Colon (tissue), 2 donors: ENCODE data around the gene ADAMTS16.

Experiments
- FAIRE-seq: peaks from 2 replicates; lab custom pipeline; 2012; peaks lifted over from hg19 to GRCh38; lab: Jason Lieb, UNC
- donor health status: control.
- donor health status: control.

Gene ADAMTS16

DNA sequence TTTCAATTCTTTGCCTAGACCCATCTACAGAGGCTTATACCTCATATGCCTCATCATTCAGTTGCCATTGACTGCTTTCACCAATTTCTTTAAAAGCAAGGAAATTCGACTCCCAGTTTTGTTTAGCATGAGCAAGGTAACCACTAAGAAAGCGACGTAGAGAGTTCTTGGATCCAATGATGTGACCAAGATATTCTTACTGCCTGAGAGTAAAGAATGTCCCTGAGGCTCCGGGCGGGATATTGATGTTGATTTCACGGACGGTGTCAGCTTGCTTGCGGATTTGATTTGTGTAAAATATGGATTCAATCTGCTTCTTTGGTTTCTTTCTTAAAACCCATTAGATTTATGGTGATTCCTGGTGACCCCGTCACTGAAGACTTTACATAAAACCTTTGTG is 147.3 kb downstream of the ADAMTS16 start:
- no peak for FAIRE-seq

DNA sequence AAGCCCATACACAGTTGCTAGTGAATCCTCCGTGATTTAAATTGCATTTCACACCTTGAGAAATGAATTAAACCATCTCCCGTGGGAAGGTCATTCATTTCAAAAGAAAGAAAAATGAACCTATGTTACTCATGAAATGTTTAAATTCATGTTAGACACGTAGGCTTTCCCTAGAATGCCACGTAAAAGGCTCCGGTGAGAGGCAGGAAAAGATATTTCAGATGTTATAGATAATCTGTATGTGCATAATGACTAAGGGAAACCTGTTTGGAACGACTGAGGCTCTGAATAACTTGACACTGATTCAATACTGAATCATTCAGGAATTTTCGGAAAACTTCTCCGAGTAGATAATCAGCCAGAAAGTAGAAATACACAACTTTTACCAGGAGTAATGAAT is 148.1 kb downstream of the ADAMTS16 start:
- FAIRE-seq: no peak

DNA sequence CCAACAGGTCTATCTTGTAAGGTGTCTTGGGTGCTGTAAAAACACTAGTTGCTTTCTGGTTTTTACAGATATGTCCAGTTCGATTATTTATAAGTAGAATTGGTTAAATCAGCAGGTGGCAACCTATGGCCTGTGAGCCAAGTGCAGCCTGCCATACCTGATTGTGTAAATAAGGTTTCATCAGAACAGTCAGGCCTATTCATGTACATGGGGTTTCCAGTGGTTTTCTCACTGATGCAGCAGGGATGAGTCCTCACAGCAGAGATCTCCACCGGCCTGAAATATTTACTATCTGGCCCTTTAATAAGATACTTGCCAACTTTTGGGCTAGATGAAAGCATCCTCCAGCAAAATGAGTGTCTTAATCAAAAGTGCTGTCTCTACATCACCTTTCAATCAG is 149.4 kb downstream of the ADAMTS16 start:
- FAIRE-seq: no peak

DNA sequence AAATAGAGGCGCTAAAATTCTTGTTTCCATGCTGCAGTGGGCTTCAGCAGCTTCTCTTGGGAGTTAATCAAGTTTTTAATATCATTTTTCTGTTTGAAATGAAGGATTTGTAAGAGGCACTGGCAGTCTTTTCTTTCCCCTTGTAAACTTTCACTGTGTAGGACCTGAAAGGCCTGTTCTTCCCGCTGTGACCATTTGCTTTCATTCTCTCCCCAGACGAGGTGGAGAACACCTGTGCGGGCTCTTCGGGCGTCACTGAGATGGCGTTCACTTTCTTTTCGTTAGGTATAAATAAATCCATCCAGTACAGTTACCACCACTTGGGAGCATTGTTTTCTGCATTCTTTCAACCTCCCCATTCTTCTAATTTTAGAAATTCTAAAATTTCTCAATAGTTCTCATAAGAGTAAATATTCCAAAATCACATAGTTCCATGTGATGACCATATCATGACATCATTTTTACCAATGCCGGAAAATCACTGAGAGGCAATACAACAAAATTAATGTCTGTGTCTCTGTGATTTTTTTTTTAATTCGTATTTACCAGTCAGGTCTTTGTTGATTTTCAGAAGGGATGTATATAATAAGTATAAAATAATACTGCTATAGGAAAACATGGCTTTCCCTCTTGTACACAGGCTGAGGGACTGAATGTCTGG is 150.7 kb downstream of the ADAMTS16 start:
- FAIRE-seq: no peak

DNA sequence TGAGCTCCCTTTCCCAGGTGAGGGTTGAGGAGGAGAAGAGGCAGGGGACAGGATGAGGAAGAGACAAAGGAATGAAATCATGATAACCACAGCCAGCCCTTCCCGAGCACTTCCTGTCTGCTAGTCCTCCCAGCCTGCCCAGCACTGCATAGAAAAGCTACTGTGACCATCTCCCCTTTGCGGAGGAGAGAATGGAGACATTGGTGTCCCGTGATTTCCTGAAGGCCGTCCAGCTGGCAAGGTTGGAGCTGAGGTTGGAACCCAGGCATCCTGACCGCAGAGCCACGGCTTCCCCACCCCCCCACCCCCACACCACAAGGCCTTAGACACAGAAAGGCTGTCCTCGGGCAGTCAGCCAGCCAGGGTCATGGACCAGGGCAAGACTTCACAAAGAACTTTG is 151.2 kb downstream of the ADAMTS16 start:
- FAIRE-seq: no peak

DNA sequence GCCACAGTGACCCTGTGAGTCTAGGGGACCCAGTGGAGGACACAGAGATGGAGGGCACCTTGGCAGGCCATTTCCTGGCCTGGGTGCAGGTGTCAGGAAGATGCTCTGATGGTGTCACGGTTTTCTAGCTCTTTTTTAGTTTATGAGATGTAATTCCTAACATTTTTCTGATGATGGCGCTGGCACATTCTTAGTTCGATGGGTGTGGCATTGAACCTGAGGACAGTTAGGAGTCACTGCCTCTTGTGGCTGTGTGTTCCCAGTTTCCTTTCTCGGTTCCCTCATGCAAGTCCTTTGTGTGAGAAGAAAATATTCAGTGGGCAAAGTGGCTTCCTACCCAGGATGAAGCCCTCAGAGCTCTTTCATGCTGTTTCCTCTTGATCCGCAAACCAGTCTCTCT is 152.9 kb downstream of the ADAMTS16 start:
- FAIRE-seq: no peak

DNA sequence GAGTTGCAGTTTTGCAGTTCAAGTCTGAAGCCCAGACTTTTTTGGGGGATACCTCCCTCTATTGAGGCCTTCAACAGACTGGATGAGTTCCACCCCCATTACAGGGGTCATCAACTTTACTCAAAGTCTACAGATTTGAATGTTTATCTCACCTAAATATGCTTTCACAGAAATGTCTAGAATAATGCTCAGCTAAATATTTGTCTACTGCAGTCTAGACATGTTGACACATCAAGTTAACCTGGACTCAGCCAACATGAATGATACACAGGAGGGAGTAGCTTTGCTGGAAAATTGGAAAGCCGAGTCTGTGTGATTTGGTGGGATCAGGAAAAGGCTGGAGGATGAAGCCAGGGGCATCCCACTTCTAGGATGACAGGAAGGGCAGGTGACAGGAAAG is 154.3 kb downstream of the ADAMTS16 start:
- no peak for FAIRE-seq

DNA sequence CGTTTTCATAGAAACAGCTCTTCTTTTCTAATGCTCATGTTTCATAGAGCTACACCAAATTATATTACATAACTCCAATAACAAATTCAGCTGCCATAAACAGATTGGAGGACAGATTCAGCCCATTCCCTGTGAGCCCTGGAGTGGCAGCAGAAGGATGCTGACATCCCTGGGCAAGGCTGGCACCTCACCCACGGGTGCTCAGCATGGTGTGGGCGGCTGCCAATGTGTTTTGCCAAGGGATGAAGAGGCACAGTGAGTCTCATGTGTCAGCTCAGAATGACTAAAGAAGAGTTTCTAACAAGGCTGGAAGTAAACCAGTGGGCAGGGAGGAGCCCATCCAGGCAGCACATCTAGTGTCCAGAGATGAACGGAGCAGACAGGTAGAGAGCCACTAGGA is 155.2 kb downstream of the ADAMTS16 start:
- FAIRE-seq: no peak

DNA sequence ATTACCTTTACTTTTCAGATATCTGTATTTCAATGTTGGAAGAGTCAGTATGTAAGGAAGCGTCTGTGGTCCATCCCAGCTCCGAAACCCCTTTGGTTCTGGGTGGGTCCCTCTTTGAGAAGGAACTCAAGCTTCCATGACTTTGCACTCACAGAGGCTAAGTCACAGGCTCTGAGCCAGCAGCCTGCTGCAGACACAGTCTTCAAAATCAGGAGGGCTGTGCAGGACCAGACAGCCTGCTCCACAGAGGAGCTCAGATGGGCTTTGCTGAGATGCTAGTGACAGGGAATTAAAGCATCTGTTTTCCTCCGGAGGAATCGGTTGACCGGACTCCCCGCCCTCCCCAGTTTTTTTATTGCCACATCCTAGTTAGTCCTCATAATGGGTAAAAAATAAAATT is 155.9 kb downstream of the ADAMTS16 start:
- FAIRE-seq: no peak

DNA sequence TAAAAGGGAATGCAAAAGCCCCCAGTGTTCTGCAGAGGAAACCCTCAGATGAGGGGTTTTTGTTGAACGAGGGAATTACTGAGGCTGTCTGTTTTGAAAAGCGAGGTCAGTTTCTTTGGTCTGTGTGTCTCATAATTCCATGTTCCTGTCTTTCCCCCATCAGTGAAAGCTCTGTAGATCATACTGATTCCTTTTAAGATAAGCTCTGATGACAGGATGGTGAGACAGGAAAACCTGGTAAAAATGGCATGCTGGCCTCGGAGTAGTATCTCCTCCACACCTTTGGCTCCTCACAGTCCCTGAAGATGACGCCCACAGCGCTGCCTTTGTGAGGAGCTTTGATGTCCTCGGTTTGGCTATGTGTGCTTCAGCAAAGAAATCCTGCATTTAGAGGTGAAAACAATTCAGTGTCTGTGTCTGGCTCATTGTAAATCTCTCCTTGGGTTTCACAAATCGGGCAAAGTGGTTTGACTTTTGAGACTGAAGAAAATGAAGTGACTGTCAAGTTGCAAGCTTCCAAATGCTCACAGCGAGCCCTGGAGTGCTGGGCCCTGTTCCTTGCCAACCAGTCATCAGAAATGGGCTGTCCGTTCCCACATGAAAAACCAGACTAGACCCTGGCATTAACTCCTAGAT is 157.4 kb downstream of the ADAMTS16 start:
- no peak for FAIRE-seq

DNA sequence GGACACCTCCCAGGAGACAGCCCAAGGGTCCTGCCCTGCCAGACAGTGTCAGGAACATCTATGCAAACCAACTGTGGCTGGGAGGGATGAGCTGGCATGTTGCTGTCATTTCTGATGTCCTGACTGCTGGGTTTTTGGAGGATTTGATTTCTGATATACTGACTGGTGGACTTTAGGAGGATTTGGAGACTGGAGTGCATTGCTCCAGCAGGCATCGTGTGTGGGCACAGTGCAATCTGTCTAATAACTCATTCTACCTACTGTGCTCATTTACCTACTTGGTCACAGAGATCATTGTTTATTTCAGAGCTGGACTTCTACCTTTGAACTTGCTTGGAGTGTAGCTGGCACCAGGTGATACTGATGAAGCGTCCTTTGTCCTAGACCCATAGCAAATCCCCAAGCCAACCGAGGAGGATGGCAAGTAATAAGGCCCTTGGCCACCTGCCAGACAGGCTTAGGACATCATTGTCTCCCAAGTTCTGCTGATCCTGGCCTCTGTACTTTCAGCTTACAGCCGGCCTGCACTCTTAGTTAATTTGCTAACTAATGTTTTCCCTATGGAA is 158.0 kb downstream of the ADAMTS16 start:
- no peak for FAIRE-seq

DNA sequence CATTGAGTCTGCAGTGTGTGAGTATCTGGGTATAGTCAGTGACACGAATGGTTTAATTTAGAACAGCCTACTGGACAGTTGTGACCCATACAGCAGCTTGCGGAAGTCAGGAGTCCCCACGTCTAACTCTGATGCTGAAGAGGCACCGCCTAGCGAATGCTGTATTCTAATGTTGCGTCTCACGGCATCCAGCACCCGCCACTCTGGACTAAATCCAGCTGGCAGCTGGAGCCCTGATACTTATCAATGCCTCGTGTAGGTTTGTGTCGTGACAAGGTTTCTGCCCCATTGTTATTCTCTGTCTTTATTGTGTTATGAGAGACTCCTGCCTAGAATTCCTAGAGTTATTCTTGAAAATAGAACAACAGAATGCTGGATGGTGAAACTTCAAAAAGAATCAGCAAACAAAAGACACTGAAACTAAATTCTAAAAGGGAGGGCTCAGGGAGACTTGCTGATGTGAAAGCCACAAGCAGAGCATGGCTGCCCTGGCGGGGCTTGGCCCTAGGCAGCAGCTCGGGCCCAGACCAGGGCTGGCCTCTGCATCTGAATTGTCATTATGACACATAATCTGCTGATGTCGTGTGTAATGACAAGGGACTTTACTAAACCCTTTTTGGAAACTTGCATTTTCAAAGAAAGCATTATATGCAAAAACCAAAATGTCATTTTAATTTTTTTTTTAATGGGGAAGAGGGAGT is 158.9 kb downstream of the ADAMTS16 start:
- no peak for FAIRE-seq

DNA sequence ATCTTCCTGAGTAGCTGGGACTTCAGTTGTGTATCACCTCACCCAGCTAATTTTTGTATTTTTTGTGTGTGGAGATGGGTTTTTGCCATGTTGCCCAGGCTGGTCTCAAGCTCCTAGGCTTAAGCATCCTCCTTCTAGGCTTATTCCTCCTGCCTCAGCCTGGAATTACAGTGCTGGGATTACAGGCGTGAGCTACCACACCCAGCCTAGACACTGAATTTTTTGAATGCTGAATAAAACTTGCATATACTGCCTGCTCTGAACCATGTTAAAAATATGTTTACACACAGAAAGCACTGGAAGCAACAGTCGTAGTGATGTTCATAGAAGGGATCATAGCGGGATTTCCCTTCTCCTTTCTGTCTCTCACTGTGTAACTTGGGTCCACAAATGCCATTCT is 161.0 kb downstream of the ADAMTS16 start:
- no peak for FAIRE-seq

DNA sequence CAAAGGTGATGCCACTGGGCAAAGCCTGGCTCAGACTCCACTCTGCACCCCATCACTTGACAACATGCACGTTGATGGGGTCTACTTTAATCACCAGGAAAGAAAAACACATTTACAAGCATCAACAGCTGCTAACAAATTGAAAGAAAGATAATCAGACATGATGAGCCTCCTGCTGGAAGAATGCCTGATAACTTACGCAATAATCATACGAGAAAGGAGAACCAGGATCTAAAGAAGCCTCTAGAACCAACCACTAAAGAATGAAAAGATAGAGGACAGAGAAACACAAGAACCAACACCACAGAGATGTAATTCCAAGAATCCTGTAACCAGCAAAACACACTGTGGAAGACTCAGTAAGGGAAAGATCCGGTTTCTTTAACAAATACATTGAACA is 162.1 kb downstream of the ADAMTS16 start:
- FAIRE-seq: no peak

DNA sequence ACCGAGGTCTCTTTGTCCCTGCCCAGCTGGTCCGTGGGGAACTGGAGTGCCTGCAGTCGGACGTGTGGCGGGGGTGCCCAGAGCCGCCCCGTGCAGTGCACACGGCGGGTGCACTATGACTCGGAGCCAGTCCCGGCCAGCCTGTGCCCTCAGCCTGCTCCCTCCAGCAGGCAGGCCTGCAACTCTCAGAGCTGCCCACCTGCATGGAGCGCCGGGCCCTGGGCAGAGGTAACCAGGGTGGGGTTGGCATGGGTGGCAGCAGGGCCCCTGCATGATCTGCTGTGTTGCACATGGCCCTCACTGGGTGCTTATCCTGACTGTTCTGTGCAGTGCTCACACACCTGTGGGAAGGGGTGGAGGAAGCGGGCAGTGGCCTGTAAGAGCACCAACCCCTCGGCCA is 163.1 kb downstream of the ADAMTS16 start:
- no peak for FAIRE-seq

DNA sequence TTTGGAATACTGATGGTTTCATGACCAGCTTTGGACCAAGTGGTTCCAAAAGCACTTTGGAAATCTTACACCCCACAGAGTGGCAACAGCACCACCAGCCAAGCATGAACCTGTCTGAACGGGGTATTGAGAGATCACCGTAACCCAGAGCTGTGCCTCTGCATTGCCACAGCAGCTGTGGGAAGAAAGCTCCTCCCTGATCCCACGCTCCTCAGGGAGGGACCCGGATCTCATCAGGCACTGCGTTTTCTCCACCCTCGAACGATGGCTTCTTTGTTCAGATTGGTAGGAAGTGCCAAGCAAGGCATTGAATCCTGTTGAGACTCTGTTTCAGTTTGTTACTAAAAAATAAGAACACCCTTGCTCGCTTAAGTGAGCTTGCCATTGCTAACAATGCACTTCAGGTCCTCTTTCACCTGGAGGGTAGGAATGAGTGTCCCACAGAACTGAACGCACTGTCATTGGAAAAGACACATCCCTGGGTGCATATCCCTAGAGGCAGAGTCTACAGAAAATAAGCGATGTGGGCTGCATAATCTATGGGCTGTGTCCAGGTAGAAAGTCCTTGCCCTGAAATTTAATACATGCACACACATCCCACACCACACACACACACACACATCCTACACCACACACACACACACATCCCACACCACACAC is 164.4 kb downstream of the ADAMTS16 start:
- no peak for FAIRE-seq

DNA sequence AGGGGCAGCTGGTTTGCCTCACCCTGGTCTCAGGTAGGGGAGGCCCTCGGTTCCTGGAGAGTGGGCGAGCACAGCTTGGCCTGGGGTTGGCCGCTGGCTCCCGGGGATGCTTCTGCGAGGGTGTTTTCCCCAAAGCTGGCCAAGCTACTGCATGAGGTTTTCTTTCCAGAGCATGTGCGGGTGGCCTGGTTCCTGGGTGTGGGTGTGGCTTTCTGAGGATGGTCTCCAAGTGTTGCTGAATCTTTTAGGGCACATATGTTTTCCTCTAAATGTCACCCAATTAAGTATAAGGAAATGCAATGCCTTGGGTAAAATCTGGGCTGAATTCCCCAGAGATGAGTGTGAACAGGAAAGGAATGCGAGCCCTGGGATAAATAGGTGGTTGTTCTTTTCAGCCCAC is 166.6 kb downstream of the ADAMTS16 start:
- no peak for FAIRE-seq

DNA sequence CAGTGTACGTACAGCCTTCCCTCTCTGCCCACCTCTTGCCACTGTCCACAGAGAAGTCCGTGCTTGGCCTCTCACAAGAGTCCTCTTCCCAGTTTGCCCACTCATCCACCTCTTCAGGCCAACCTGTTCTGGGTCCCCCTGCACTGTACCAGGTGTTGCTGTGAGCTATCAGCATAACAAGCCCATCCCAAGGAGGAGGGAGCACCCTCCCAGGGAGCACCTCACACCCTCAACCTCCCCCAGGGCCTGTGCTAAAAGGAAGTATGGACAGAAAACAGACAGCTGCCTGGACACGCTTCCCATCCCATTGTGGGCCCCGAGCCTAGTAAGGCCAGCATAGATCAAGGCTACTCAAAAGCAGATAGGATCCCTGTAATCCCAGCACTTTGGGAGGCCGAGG is 168.2 kb downstream of the ADAMTS16 start:
- no peak for FAIRE-seq

DNA sequence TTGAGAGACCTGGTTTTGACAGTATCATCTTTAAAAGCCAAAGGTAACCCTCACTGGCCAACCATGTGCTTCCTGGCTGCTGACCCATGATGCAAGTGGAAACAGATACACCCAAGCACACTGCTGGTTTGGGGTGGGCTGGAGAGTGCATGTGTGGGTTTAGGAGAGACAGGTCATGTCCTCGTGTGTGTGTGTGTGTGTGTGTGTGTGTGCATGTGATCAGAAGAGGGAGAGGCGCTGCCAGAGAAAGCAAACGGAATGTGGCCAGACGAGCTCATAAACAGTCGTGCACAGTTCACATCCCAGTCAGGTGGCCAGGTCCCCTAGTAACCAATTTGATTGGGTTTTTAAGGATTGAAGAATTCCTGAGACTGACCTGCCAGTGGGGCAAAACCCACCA is 169.5 kb downstream of the ADAMTS16 start:
- FAIRE-seq: no peak

DNA sequence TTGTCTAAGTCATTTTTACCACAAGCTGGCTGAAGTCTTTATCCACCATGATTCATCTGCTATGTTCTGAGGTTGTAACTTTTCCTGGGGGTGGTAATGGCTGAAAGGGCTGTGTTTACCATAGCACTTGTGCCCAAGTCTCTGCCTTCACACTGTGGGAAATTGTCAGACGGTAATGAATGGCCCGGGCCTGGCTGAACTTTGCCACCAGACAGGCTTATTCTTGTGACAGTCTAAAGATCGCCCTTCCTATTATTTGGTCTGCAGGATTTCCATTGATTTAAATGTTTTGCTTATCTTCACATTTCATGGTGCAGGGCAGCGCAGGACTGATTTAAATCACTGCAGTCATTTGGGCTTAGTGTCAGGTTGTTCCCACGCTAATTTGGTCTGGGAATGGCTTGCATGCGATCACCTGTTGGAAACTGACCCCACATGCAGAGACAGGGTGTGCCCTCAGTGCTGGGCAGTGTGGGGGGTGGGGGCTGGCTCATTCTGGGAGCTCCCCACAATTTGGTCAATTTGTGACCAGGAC is 173.0 kb downstream of the ADAMTS16 start:
- no peak for FAIRE-seq

DNA sequence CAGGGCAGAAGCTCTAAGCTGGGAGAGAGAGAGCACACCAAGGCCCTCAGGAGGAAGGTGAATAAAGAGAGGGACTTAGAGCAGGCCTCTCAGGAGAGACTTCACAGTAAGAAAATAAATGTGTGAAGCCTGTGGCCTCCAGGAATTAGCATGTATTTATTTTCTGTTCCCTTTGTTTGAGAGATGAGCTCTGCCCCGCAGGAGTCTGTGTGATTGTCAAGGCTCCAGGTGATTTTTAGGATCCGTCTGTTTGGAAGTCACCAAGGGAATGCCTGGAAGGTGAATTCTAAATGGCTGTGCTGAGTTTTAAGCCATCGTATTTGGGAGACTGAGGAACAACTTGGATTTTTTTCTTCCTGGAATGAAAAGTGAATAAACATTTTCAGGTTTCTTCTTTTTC is 174.0 kb downstream of the ADAMTS16 start:
- no peak for FAIRE-seq

DNA sequence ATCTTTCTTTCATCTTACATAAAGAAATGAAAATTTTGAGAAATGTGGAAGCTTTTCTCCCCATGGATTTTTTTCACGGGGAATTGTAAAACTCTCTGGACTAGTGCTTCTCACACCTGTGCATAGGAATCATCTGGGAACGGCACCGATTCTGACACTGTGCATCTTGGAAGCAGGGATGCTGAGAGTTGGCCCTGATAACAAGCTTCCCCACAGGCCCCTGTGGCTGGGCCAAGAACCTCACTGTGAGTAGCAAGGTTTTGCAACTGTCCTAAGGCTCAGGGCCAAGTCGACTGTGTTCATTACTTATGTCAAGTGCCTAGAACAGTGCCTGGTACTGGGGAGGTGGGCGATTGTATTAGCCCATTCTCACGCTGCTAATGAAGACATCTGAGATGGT is 174.5 kb downstream of the ADAMTS16 start:
- FAIRE-seq: no peak
